ENCODE data around the gene OR4F6.

OR4F6 gene

GRCh38 chr15:101804941-101805340 is 1.6 kb downstream of the OR4F6 start:
- DNase-seq: no peak

GRCh38 chr15:101805605-101806345 is 2.5 kb downstream of the OR4F6 start:
- no peak for DNase-seq

GRCh38 chr15:101807345-101807945 is 4.1 kb downstream of the OR4F6 start:
- no peak for DNase-seq

GRCh38 chr15:101808201-101808600 is 4.9 kb downstream of the OR4F6 start:
- no peak for DNase-seq

- DNase-seq: no peak
Observed at GRCh38 chr15:101810456-101810855, 7.1 kb downstream of the OR4F6 start.

GRCh38 chr15:101810876-101811275 is 7.6 kb downstream of the OR4F6 start:
- no peak for DNase-seq

GRCh38 chr15:101811902-101812301 is 8.6 kb downstream of the OR4F6 start, which contains the start of gene OR4F15:
OR4F15 (plus strand) TSS chr15:101812202; CDS start chr15:101818187, 5,985 bp downstream.
- DNase-seq: no peak

GRCh38 chr15:101813803-101814534 is 10.7 kb downstream of the OR4F6 start:
- DNase-seq: no peak

GRCh38 chr15:101820781-101821180 is 17.5 kb downstream of the OR4F6 start:
- DNase-seq: no peak

- DNase-seq: no peak
Observed at GRCh38 chr15:101827257-101827656, 23.9 kb downstream of the OR4F6 start.

- DNase-seq: no peak
Observed at GRCh38 chr15:101828774-101829173, 25.5 kb downstream of the OR4F6 start.

GRCh38 chr15:101841656-101842055 is 38.3 kb downstream of the OR4F6 start:
- no peak for DNase-seq

GRCh38 chr15:101844916-101845315 is 41.6 kb downstream of the OR4F6 start:
- no peak for DNase-seq

GRCh38 chr15:101852356-101852755 is 49.0 kb downstream of the OR4F6 start:
- DNase-seq: no peak

All from midbrain (tissue), 1 donor.